Muscle layer of colon (tissue), 2 donors: ENCODE measurements around the gene NHLRC3.
"Not testable (repeated sequence)": the region's sequence is repeated elsewhere in the genome, so short reads cannot be mapped to it uniquely, and the experiment has no call there.

Experiments
- H3K27ac ChIP-seq: one replicate; pipeline ENCODE4 v1.7.0; 2013; ENCODE audit warnings: low read depth, mild to moderate bottlenecking, low read length, moderate library complexity
- H3K27me3 ChIP-seq, 2 donors: one replicate each; pipeline ENCODE4 v1.7.0; 2013; ENCODE audit warnings: low read length in 2 of 2, mild to moderate bottlenecking in 2 of 2; ENCODE audit not compliant: insufficient read depth in 2 of 2, control insufficient read depth in 1 of 2
- H3K36me3 ChIP-seq: one replicate; pipeline ENCODE4 v1.7.0; 2013; ENCODE audit warnings: mild to moderate bottlenecking, low read length; ENCODE audit not compliant: insufficient read depth
- H3K4me1 ChIP-seq: one replicate; pipeline ENCODE4 v1.7.0; 2013; ENCODE audit warnings: mild to moderate bottlenecking, low read length; ENCODE audit not compliant: insufficient read depth
- H3K4me3 ChIP-seq, 2 donors: one replicate each; pipeline ENCODE4 v1.7.0; 2013; ENCODE audit warnings: low read length in 2 of 2, low read depth in 1 of 2, mild to moderate bottlenecking in 1 of 2, moderate library complexity in 1 of 2
- H3K9ac ChIP-seq: one replicate; pipeline ENCODE4 v1.7.0; 2013; ENCODE audit warnings: low read length
- H3K9me3 ChIP-seq: one replicate; pipeline ENCODE4 v1.7.0; 2013; ENCODE audit warnings: mild to moderate bottlenecking, low read length
- donor health status: abdominal sarcoma.
- donor health status: Adenocarcinoma of cecum.

Gene NHLRC3, protein sequence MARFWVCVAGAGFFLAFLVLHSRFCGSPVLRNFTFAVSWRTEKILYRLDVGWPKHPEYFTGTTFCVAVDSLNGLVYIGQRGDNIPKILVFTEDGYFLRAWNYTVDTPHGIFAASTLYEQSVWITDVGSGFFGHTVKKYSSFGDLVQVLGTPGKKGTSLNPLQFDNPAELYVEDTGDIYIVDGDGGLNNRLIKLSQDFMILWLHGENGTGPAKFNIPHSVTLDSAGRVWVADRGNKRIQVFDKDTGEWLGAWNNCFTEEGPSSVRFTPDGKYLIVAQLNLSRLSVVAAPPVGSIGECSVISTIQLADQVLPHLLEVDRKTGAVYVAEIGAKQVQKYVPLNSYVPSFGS

DNA sequence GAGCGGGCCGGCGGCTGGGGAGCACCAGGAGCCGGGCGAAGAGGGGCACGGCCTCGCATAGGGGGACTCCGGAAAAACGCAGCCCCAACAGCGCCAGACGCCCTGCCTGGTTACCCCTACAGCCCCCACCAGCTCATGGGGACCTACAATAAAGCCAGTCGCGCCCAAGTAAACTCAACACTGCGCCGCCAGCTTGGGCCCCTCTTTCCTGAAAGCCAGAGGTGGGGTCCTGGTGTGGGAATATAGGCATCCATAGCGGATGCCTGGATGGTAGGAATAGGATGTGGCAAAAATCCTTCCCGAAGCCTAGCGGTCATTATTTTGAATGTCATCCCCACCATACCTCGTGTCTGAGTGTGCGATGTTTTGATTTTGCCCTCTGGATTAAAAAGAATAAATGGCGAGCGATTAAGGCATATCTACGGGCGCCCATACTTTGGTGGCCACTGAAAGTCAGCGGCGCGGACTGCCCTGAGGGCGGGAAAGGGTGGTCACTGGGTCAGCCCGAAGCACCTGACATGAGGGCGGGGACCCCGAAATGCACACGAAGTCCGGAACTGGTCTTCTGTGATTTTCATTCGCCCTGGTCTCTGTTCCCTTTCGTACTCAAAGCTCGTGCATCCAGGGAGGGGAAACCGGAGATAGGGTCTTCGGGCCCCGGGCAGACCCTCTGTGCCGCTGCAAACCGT lies at the start of gene NHLRC3, which contains the start of gene PROSER1:
NHLRC3 (plus strand) TSS at position 577 of the 689 bp plus-strand sequence. CDS start 184 bp downstream, outside the sequence.
PROSER1 (minus strand) TSS at position 210 of the 689 bp plus-strand sequence. CDS start 847 bp downstream, outside the sequence.
- Histone ChIP-seq H3K9ac (peak within 1 kb of the TSS; percentile 84), H3K36me3 (no peaks in the 10 kb centered on the region), H3K4me3 (peak within 1 kb of the TSS; percentile 95 to 99), H3K27me3 (no peaks in the 10 kb centered on the region), H3K27ac (peak within 1 kb of the TSS; percentile 81), H3K4me1 (peaks cover 33% of the 10 kb centered on the region), H3K9me3 (no peaks in the 10 kb centered on the region)

DNA sequence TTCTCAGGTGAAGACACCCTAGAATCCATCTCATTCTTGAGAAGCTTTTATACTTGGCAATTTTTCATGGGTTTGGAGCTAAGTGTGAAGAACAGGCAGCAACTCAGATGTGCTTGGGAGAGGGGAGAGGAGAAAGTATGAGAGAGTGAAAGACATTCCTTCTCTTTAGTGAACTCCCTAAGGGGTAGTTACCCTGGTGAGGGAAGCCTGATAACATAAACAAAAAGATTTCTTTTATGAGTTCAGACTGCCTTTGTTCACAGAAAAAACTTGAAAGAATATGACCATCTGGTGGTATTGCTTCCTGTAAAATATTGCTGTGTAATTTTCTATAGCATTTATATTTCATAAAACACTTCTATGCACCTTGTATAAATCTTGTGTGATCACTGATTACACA lies 47.6 kb upstream of the NHLRC3 start, which contains the start of gene STOML3:
STOML3 (minus strand) TSS at position 139 of the 400 bp plus-strand sequence; CDS start at position 29, 110 bp downstream.
- Histone ChIP-seq H3K9ac (no peak within 1 kb of the TSS), H3K36me3 (no peaks in the 10 kb centered on the region), H3K27ac (no peak within 1 kb of the TSS), H3K4me1 (no peaks in the 10 kb centered on the region), H3K9me3 (no peaks in the 10 kb centered on the region), H3K4me3 (no peak within 1 kb of the TSS), H3K27me3 (no peaks in the 10 kb centered on the region)

- Histone ChIP-seq H3K36me3 (no peaks in the 10 kb centered on the region), H3K4me1 (no peaks in the 10 kb centered on the region), H3K4me3 (no peak overlapping the region), H3K27me3 (no peaks in the 10 kb centered on the region), H3K9ac (no peak overlapping the region), H3K27ac (no peak overlapping the region), H3K9me3 (no peaks in the 10 kb centered on the region)
Measured at GRCh38 chr13:38993381-38993780, 44.9 kb upstream of the NHLRC3 start.

- H3K4me1 ChIP-seq: no peaks in the 10 kb centered on the region
- H3K36me3 ChIP-seq: no peaks in the 10 kb centered on the region
- H3K9me3 ChIP-seq: no peaks in the 10 kb centered on the region
- H3K27ac ChIP-seq: no peak overlapping the region
- no peaks in the 10 kb centered on the region for H3K27me3 ChIP-seq
- H3K4me3 ChIP-seq: no peak overlapping the region
- H3K9ac ChIP-seq: no peak overlapping the region
Measured at GRCh38 chr13:38998739-38999138, 39.5 kb upstream of the NHLRC3 start.

DNA sequence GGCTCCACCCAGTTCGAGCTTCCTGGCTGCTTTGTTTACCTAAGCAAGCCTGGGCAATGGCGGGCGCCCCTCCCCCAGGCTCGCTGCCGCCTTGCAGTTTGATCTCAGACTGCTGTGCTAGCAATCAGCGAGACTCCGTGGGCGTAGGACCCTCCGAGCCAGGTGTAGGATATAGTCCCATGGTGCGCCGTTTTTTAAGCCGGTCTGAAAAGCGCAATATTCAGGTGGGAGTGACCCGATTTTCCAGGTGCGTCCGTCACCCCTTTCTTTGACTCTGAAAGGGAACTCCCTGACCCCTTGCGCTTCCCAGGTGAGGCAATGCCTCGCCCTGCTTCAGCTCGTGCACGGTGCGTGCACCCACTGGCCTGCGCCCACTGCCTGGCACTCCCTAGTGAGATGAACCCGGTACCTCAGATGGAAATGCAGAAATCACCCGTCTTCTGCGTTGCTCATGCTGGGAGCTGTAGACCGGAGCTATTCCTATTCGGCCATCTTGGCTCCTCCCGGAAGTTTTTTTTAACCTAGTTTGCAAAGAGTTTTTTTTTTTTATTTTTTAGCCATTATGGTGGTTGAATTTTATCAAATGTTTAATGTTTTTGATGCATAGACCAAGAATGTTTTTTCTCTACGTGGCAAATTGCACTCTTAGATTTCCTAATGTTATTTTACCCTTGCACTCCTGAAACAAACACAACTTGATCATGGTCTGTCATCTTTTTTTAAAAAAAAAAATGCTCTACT lies 31.7 kb upstream of the NHLRC3 start:
- H3K9ac ChIP-seq, H3K9me3 ChIP-seq, H3K27ac ChIP-seq, H3K27me3 ChIP-seq, H3K4me1 ChIP-seq, H3K4me3 ChIP-seq: not testable (repeated sequence)
- H3K36me3 ChIP-seq: peaks cover 15% of the 10 kb centered on the region

DNA sequence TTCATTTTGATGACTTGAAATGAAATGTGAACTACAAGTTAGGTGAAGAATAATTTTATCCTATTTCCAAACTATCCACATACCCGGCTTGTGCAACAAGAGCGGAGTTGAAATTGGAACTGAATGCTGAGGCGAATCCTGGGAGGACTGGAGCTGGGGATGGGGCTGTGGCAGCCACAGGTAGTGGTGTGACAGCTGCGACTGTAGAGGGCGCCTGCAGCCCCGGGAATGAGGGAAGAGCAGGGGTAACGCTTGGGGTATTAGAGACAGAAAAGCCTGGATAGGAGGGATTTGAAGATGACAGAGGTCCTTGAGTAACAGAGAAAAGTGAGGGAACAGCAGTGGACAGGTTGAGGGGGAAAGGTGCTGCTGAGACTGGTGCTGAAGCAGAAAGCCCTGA lies 25.6 kb upstream of the NHLRC3 start:
- Histone ChIP-seq H3K36me3 (peaks cover 53% of the 10 kb centered on the region), H3K9ac (no peak overlapping the region), H3K4me1 (no peaks in the 10 kb centered on the region), H3K27me3 (no peaks in the 10 kb centered on the region), H3K4me3 (no peak overlapping the region), H3K9me3 (no peaks in the 10 kb centered on the region), H3K27ac (no peak overlapping the region)

- Histone ChIP-seq H3K4me3 (no peak overlapping the region), H3K4me1 (no peaks in the 10 kb centered on the region), H3K27me3 (no peaks in the 10 kb centered on the region), H3K9ac (no peak overlapping the region), H3K9me3 (no peaks in the 10 kb centered on the region), H3K27ac (no peak overlapping the region), H3K36me3 (peaks cover 60% of the 10 kb centered on the region)
Measured at GRCh38 chr13:39013462-39013861, 24.8 kb upstream of the NHLRC3 start.

DNA sequence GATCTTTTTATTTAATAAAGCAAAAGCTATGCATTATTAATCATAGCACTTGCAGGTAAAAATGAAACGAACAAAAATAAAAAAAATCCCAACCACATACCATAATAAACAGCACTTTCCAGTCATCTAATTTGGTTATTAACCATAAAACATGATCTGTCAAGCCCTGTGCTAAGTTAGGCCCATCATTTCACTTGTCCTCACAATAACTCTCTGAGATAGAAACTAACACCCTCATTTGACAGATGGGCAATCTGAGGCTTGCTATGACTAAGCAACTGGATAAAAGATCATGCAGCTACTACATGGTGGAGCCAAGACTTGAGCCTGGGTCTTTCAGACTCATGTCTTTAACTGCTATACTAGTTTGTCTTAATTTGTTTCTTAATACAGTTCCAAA lies 22.2 kb upstream of the NHLRC3 start:
- Histone ChIP-seq H3K36me3 (peaks cover 55% of the 10 kb centered on the region), H3K9ac (no peak overlapping the region), H3K9me3 (no peaks in the 10 kb centered on the region), H3K4me3 (no peak overlapping the region), H3K27ac (no peak overlapping the region), H3K4me1 (no peaks in the 10 kb centered on the region), H3K27me3 (no peaks in the 10 kb centered on the region)

DNA sequence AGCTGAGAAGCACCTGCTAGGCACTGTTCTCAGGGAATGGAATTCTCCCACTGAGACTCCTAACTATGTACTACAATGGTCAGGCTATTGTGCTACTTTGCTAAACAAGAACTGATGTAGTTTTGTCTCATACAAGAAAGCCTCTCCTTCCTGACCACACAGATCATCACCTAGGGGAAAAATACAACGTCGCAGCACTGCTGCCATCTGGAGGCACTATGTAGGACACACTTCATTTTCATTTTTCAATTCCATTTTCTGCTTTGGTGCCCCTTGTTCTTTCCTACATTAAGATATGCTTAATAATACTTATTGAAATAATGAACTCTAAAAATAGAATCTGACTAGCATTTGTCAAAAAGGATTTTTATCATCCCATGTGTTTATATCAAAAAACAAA lies 21.5 kb upstream of the NHLRC3 start:
- Histone ChIP-seq H3K4me1 (no peaks in the 10 kb centered on the region), H3K27ac (no peak overlapping the region), H3K27me3 (no peaks in the 10 kb centered on the region), H3K9me3 (no peaks in the 10 kb centered on the region), H3K36me3 (peaks cover 55% of the 10 kb centered on the region), H3K9ac (no peak overlapping the region), H3K4me3 (no peak overlapping the region)

DNA sequence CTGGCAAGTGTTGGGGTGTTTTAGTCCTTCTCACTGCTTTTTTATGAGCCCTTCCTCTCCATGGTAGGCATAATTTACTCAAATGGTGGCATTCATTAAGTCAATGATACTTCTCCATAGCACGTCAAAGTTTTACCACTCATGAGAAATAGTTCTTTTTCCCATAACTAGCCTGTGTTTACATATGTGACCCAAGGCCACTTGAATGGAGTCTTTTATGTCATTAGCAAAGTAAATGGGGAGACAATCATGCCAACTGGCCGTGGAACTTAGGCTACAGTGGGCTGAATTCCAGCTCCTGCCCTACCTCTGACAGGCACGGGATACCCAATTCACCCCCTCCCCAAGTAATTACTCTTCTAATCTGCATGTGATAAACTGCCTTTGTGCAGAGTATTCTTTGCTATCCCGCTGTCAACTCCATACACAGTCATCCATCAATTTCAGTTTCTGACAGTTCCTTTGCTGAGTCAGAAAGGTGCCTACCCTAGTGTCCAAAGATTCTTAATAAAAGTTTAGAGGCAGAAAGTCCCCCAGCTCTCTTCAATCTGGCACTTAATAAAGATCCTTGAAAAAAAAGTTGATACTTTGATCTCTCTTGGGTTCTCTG lies 17.3 kb upstream of the NHLRC3 start:
- Histone ChIP-seq H3K36me3 (peaks cover 52% of the 10 kb centered on the region), H3K9ac (no peak overlapping the region), H3K27ac (no peak overlapping the region), H3K4me1 (no peaks in the 10 kb centered on the region), H3K9me3 (no peaks in the 10 kb centered on the region), H3K27me3 (no peaks in the 10 kb centered on the region), H3K4me3 (no peak overlapping the region)

DNA sequence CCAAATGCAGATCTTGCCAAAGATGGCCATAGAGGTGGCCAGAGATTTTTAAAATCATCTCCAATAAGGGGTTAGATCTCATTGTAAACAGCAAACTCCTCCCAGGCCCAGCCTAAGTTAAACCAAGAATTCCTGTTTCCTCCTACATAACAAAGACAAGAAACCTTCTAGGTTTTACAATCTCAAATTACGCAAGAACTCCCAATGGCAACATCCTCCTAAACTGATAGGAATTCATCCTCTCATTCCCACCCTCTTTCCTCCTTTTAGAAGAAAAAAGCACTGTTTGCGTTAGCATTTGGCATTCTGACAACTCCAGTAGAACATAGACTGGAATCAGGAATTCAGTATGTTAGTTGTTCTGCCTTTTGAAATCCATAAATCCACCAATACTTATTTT lies 14.9 kb upstream of the NHLRC3 start:
- no peaks in the 10 kb centered on the region for H3K27me3 ChIP-seq
- no peak overlapping the region for H3K27ac ChIP-seq
- peaks cover 51% of the 10 kb centered on the region for H3K36me3 ChIP-seq
- no peak overlapping the region for H3K9ac ChIP-seq
- no peak overlapping the region for H3K4me3 ChIP-seq
- no peaks in the 10 kb centered on the region for H3K4me1 ChIP-seq
- H3K9me3 ChIP-seq: no peaks in the 10 kb centered on the region
